Adrenal gland (tissue), 12 donors: ENCODE measurements around the gene NAA10. TPM values are rescaled to one million over a fixed set of nuclear protein-coding genes. Genes with fewer than 3 reads are reported as not detected.
A peak's percentile ranks its signal among the peaks of the same experiment; 100 is the strongest.

ENCODE experiments used
- DNase-seq, 7 donors: peaks; one replicate each; pipeline ENCODE4 v3.0.0-alpha.2; 2019 to 2020
- H3K27ac ChIP-seq, 5 donors: fragments of 200-600 bp; sonication (generic) in 4 of 5; 1 replicate in 3 of 5; 2 replicates in 2 of 5; pipeline versions ENCODE4 v1.5.1 to v1.8.0; 2016 to 2020; ENCODE audit warnings: mild to moderate bottlenecking in 1 of 5
- H3K27me3 ChIP-seq: fragments of 200-600 bp; 2 replicates; pipeline ENCODE4 v1.8.0; 2021
- H3K36me3 ChIP-seq, 2 donors: fragments of 200-600 bp; replicated peaks in 1 of 2; 1 replicate in 1 of 2; 2 replicates in 1 of 2; pipeline versions ENCODE4 v1.5.1 to v1.8.0; 2018 to 2022
- H3K4me1 ChIP-seq, 2 donors: fragments of 200-600 bp; replicated peaks in 1 of 2; 1 replicate in 1 of 2; 2 replicates in 1 of 2; pipeline versions ENCODE4 v1.5.1 to v1.8.0; 2018 to 2021
- H3K4me3 ChIP-seq, 4 donors: fragments of 200-600 bp; sonication (generic) in 3 of 4; one replicate each; pipeline ENCODE4 v1.5.1; 2016 to 2018
- H3K9me3 ChIP-seq, 3 donors: fragments of 200-600 bp; sonication (generic) in 1 of 3; replicated peaks in 1 of 3; 1 replicate in 2 of 3; 2 replicates in 1 of 3; pipeline versions ENCODE4 v1.5.1 to v1.8.0; 2016 to 2021
- CTCF ChIP-seq, 6 experiments: fragments of 450-650 bp in 4 of 6; fragments of 200-600 bp in 2 of 6; sonication (generic) in 1 of 6; IDR thresholded peaks; 1 replicate in 5 of 6; 2 replicates in 1 of 6; pipeline versions ENCODE4 v1.5.1 to v1.8.0; 2016 to 2021; ENCODE audit warnings: antibody characterized with exemption in 6 of 6, mild to moderate bottlenecking in 2 of 6, moderate library complexity in 1 of 6
- POLR2A ChIP-seq, 2 donors: fragments of 450-650 bp; IDR thresholded peaks; one replicate each; pipeline ENCODE4 v1.6.1; 2017; ENCODE audit warnings: antibody characterized with exemption in 2 of 2, mild to moderate bottlenecking in 2 of 2, moderate library complexity in 1 of 2
- WGBS, 4 donors: extraction: QIAGEN DNeasy Blood & Tissue Kit in 2 of 4; methylation state at CpG; one replicate each; pipeline versions ENCODE4 v1.1.5 to v1.1.7; 2013 to 2017; 5-methylcytosine and 5-hydroxymethylcytosine counted together
- intact Hi-C, 2 donors: fragments of 100-400 bp; cut with DNase I; formaldehyde crosslinking; loops; one replicate each; pipeline versions ENCODE4 v1.14.1 to v1.15.0; 2022 to 2023
- polyA plus RNA-seq, 3 donors: library from polyadenylated mRNA; stranded (reverse); fragments of 200-250 nt in 2 of 3; fragments of 350-450 nt in 1 of 3; fragmentation: Illumina TruSeq in 1 of 3; extraction: RNeasy Lipid Tissue Mini Kit (QIAGEN cat#74804) in 1 of 3; gene quantifications; one replicate each; pipeline ENCODE4 v1.2.3, GENCODE V29; 2013 to 2014
- total RNA-seq, 9 donors: library from RNA; depleted of rRNA in 4 of 9; stranded (reverse); fragments of >200 nt in 4 of 9; fragments of 120-200 nt in 1 of 9; fragmentation: NEBNext Ultra II Directional in 1 of 9; extraction: Animal tissue kit (Norgen Biotek cat#: 25700) in 1 of 9; gene quantifications; one replicate each; pipeline versions ENCODE4 v1.1.0 to v1.2.4, GENCODE V29; 2013 to 2023
- donor health status: healthy with polysubstance abuse.
- donor health status: Bipolar disorder and iron deficiency.
- donor health status: DM: yes; HTN: yes; CAD: no.
- donor health status: DM: no; HTN: no; CAD: no.
- donor health status: DM: no; HTN: no; CAD: no.
- donor health status: DM: yes; HTN: yes; CAD: no.

Gene NAA10
- total and polyA plus RNA-seq, 12 donors, result 60.0 to 287 (median 97.8) TPM

- peak; percentile 86 to 96 (median 93) for DNase-seq
- H3K4me3 ChIP-seq, result peak overlapping the region; percentile 73 to 86 (median 80)
- peak overlapping the region; percentile 93 to 99 (median 98) for H3K27ac ChIP-seq
- no peak for TF ChIP-seq CTCF (IDR thresholded peaks at IDR 0.05)
- peak in 1 of 2 donors; percentile 74 for TF ChIP-seq POLR2A (IDR thresholded peaks at IDR 0.05)
- no peaks in the 10 kb centered on the region for H3K36me3 ChIP-seq
- WGBS, 4 donors, result 2 to 9% (median 4%) methylated on average over 6 to 34 of the region's 34 CpGs; no CpG with 5 or more reads in 1 of the 4 donors
- H3K27me3 ChIP-seq, result no peaks in the 10 kb centered on the region
- no peaks in the 10 kb centered on the region for H3K9me3 ChIP-seq
- intact Hi-C loops, result no loop called here
- H3K4me1 ChIP-seq, result peaks cover 24 to 53% of the 10 kb centered on the region in 2 donors
These were observed 36.2 kb upstream of the NAA10 start for GRCh38 chrX:153971124-153971449.

GRCh38 chrX:153970357-153971123 lies 35.7 kb upstream of the NAA10 start:
- peak; percentile 65 to 82 (median 71) for DNase-seq

GRCh38 chrX:153969904-153970356 lies 35.1 kb upstream of the NAA10 start:
- no peaks in the 10 kb centered on the region for H3K36me3 ChIP-seq
- peaks cover 24 to 59% of the 10 kb centered on the region in 2 donors for H3K4me1 ChIP-seq
- no peaks in the 10 kb centered on the region for H3K9me3 ChIP-seq
- TF ChIP-seq CTCF (IDR thresholded peaks at IDR 0.05) (no peak), POLR2A (IDR thresholded peaks at IDR 0.05) (peak in 1 of 2 donors; percentile 9)
- WGBS, 4 donors, result 1 to 23% (median 15%) methylated on average over 17 to 26 of the region's 26 CpGs; no CpG with 5 or more reads in 1 of the 4 donors
- DNase-seq, result peak in 4 of 7 donors; percentile 52 to 62 (median 56)
- H3K4me3 ChIP-seq, result peak overlapping the region in 2 of 4 donors; percentile 73 to 81
- intact Hi-C loops, result no loop called here
- peak overlapping the region; percentile 41 to 99 (median 98) for H3K27ac ChIP-seq
- H3K27me3 ChIP-seq, result no peaks in the 10 kb centered on the region

More at GRCh38 chrX:153970357-153971123, 35.7 kb upstream of the NAA10 start:
- intact Hi-C loops, result no loop called here
- peak overlapping the region; percentile 93 to 99 (median 98) for H3K27ac ChIP-seq
- H3K36me3 ChIP-seq, result no peaks in the 10 kb centered on the region
- H3K4me1 ChIP-seq, result peaks cover 24 to 59% of the 10 kb centered on the region in 2 donors
- peak overlapping the region; percentile 73 to 86 (median 80) for H3K4me3 ChIP-seq
- no peaks in the 10 kb centered on the region for H3K27me3 ChIP-seq
- H3K9me3 ChIP-seq, result no peaks in the 10 kb centered on the region
- 0 to 17% (median 5%) methylated on average over 36 to 47 of the region's 49 CpGs; no CpG with 5 or more reads in 1 of the 4 donors for WGBS, 4 donors
- TF ChIP-seq POLR2A (IDR thresholded peaks at IDR 0.05) (peak in 1 of 2 donors; percentile 50), CTCF (IDR thresholded peaks at IDR 0.05) (no peak)

GRCh38 chrX:153969125-153969903 lies 34.5 kb upstream of the NAA10 start:
- WGBS, 4 donors, result 8 to 46% (median 25%) methylated on average over 10 to 25 of the region's 25 CpGs
- H3K4me1 ChIP-seq, result peaks cover 24 to 54% of the 10 kb centered on the region in 2 donors

More at GRCh38 chrX:153969125-153969903, 34.5 kb upstream of the NAA10 start:
- peak in 1 of 7 donors; percentile 38 for DNase-seq
- intact Hi-C loops, result no loop called here
- no peaks in the 10 kb centered on the region for H3K36me3 ChIP-seq
- H3K4me3 ChIP-seq, result peak overlapping the region in 2 of 4 donors; percentile 73 to 81
- H3K27me3 ChIP-seq, result no peaks in the 10 kb centered on the region
- no peaks in the 10 kb centered on the region for H3K9me3 ChIP-seq
- peak overlapping the region; percentile 41 to 99 (median 98) for H3K27ac ChIP-seq
- TF ChIP-seq POLR2A (IDR thresholded peaks at IDR 0.05) (no peak), CTCF (IDR thresholded peaks at IDR 0.05) (no peak)
